Dedifferentiated amniotic fluid mesenchymal stem cell (primary cell): Measurements from ENCODE around the gene STAT1.
A peak's percentile ranks its signal among the peaks of the same experiment; 100 is the strongest.

Source experiments
- DNase-seq: peaks from one replicate; pipeline ENCODE4 v3.0.0-alpha.2; 2016; ENCODE audit errors: extremely low spot score

The STAT1 gene

DNA sequence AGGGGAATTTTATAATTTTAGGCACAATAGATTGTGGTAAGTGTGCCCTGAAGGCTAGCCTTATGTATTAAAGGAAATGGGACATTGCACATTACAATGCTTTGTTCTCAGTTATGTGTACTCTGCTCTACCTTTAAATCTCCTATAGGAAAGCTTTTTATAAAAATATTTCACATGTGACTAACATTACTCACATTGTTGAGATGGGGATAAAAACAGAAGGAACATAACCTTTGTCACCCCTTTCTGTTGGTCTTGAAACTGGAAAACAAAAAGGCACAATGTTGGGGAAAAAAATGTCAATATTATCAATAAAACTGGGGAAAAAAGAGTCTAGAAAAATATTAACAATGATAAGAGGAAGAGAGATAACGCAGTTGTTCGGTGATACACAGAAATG is 17.3 kb upstream of the STAT1 start:
- no peak for DNase-seq

GRCh38 chr2:191030521-191031154 is 16.7 kb upstream of the STAT1 start:
- no peak for DNase-seq

- no peak for DNase-seq
Observed at GRCh38 chr2:191029280-191029950, 15.4 kb upstream of the STAT1 start.

DNA sequence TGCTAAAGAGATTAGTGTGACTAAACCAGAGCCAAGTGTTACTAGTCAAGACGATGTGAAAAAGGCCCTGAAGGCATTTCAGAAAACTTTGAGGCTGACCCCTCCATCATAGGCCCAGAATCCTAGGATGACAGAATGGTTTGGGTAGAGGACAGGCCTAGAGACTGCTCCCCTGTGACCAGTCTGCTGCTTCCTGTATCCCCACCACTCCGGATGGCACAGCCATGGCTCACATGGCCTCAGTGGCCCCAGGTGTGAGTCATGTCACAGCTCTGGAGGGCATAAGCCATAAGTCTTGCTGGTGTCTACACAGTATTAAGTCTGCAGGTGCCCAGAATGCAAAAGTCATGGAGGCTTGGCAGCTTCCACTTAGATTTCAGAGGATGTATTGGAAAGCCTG is 12.4 kb upstream of the STAT1 start:
- DNase-seq: no peak

DNA sequence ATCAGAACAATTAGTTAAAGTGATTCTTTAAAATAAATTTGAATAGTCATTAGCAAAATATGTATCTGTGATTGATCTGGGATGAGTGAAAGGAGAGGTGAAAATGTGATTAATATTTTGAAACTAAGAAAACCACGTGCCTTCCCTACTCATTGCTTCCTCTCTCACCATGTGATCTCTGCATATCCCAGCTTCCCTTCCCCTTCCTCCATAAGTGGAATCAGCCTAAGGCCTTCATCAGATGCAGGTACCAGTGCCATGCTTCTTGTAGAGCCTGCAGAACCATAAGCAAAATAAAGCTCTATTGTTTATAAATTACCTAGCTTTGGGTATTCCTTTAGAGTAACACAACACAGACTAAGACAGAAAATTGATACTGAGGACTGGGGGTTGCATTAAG is 11.2 kb upstream of the STAT1 start:
- DNase-seq: no peak

- no peak for DNase-seq
Observed at GRCh38 chr2:191023235-191023679, 9.3 kb upstream of the STAT1 start.

DNA sequence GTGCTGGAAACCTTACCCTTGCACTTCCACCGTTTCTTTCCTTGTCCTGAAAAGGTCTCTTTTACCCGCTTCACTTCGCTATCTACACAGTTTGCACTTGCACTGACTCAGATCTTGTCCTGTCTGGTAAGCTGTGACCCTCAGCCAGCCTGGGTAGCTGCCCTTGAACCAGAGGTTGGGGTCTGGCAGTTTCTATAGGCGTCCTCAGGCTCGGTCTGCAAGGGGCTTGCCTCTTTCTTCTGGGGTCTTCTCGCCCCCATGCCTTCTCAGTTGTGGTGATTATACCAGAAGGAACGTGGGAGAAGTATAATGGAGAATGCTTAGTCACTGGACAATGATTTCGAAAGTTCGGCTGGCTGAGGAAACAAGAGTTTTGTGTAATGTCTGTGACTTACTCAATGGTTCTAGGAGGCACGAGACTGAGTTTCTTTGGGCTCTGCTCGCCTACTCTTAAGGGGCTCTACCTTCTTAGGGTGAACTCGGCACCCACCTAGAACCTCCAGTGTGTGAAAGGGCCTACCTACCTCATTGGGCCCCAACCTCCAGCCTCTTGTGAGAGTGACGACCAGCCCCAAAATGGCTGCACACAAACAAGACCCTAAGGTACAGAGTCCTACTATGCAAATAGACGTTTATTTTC is 6.9 kb upstream of the STAT1 start:
- peak; percentile 72 for DNase-seq

- DNase-seq: peak; percentile 96
Observed at GRCh38 chr2:191020221-191020741, 6.3 kb upstream of the STAT1 start.

- no peak for DNase-seq
Observed at GRCh38 chr2:191019376-191019775, 5.4 kb upstream of the STAT1 start.

DNA sequence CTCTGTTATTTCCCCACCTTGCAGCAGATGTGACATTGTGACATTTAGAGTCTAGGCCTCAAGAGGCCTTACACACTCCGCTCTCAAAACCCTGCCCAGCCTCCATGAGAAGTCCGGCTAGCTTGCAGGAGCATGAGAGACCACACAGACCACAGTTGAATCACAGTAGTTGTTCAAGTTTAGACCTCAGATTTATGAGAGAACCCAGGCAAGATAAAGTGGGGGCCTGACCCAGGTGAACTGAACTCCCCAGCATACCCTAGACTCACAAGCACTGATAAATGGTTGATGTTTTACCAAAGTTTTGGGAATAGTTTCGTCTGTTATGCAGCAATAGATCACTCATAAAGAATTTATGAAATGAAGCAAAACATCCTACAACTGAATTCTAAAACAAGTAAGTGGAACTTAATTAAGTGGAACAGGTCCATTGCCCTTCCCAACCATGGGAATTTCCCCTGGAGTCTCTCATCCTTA is 4.7 kb upstream of the STAT1 start:
- DNase-seq: no peak

DNA sequence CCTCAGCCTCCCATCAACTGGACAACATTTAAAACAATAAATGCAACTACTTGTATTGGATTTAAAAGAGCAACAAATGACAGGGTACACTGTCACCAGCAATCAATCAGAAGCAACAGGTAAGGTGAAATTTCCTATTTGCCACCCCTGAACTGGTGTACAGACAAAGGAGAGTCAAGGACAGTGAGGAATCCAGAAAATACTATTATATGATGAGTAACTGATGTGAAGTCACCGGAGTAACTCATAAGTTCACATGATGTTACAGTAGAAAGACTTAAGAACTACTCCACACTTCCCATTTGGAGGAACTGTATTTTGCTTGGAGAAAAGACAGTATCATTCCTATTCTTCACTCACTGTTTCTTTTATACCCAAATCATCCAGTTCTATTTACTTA is 4.1 kb upstream of the STAT1 start:
- DNase-seq: no peak

DNA sequence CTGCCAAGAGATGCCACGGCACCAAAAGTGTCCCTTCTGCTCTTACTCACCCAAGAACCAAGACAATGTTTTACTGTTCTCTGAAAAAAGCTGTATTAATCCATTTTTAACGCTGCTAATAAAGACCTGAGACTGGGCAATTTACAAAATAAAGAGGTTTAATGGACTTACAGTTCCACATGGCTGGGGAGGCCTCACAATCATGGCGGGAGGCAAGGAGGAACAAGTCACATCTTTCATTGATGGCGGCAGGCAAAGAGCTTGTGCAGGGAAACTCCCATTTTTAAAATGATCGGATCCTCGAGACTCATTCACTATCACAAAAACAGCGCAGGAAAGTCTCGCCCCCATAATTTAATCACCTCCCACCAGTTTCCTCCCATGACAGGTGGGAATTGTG is 1.9 kb upstream of the STAT1 start:
- no peak for DNase-seq

DNA sequence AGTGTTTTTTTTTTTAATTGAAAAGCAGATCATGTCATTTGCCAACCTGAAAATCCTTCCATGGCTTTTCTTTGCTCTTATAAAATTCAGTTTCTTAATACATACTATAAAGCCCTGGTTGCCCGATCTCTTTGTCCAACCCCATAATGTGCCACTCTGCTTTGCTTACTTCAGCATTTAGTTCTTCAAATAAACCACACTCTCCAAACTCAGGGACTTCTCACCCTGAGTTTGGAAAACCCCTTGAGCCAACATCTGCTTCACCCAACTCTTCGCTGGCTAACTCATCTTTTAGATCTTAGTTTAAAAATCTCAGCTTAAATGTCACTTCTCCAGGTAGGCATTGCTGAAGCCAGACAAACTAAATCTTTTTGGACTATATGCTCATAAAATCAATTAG is 1.3 kb upstream of the STAT1 start:
- no peak for DNase-seq

- no peak for DNase-seq
Observed at GRCh38 chr2:191014653-191015020, 666 bp upstream of the STAT1 start.

- DNase-seq: no peak
Observed at GRCh38 chr2:191013682-191013931, 364 bp downstream of the STAT1 start.

GRCh38 chr2:191012845-191013681 is 908 bp downstream of the STAT1 start:
- no peak for DNase-seq

DNA sequence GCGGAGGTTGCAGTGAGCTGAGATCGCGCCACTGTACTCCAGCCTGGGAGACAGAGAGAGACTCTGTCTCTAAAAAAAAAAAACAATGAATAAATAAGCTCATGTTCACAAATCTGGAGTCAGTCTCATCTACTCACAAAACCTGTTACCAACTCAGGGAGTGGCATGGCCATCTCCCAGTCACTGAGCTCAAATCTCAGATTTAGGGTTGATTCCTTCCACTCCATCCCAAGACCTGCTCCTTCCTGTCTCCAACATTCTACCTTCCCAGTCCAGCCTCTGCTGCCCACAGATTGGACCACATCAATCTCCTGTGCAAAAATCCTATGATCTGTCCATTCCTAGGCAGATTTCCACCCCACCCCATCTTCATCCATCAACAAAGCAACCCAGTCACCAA is 1.6 kb downstream of the STAT1 start:
- DNase-seq: no peak

DNA sequence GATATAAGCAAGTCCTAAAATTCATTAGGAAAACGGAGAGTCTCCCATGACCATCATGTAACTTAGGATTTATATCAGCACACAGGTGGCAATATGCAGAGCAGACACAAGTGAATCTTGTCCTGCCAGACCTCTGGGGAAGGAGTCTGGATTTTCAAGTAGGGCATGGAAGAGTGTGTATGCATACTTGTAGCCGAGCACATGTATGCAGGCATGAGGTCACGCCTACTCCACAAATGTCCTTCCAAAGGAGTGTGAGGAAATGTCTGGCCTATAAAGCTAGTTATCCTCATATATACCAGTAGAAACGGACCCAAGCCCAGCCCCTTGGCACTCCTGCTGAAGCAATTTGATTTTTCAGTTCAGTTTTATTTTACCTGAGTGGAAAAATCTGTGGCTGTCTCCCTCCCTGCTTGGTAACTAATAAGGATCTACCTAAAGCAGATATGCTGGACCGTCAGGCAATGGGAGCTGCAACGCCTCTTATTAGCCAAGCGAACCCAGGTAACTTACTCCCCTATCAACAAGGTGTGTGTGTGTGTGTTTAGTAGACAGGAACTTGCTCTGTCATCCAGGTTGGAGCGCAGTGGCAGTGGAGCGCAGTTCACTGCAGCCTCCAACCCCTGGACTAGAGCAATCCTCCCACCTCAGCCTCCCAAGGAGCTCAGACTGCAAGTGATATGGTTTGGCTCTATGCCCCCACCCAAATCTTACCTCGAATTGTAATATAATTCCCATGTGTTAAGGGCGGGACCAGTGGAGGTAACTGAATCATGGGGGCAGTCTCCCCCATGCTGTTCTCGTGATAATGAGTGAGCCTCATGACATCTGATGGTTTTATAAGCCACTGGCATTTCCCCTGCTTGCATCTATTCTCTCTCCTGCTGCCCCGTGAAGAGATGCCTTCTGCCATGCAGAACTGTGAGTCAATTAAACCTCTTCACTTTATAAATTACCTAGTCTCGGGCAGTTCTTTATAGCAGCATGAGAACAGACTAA is 2.8 kb downstream of the STAT1 start:
- DNase-seq: no peak

DNA sequence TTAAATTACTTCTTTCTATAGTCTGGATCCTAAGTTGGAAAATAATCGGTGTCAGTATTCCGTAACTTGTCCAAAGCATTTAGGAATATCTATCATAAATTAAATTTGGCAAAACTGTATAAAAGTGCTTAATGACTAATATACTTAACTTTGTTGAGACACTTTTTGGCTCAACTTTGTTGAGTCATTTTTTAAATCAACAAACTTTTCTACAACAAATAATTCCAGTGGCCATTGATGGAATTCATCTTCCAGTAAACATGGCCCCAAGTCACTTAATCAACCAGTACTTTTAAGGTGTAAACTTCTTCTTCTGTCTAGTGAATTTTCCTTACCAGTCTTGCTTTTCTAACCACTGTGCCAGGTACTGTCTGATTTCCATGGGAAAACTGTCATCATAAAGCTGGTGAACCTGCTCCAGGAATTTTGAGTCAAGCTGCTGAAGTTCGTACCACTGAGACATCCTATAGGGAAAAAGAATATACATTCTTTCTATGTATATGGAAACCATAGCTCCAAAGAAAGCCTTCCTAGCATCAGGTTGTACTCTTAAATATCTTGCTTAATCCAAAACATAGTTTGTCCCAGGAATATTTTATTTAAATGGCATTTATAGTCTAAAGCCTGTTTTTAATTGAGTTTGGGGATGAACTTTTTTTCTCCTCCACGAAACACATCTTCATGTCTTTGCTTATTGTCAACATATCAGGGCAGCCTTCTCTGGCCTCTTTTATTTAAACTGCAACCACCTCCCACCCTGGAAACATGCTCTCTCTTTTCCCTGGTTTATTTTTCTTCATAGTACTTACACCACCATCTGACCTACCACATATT is 4.2 kb downstream of the STAT1 start:
- DNase-seq: no peak

DNA sequence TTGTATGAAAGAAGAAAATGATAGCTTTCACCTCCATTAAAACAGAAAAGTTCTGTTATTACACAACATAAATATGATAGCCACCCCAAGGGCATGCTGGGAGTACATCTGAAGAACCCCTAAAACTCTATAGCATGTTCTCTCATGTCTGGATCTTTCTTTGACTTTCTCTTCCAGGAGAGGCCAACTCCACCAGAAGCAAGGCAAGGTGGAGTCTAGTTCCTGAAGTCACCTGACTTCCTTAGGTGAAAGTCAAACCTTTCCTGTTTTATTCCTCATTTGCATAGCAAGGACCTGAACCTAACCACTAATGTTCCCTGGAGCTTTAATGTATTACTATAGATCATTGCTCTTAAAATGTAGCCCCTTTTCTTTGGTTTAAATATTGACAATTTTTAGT is 5.7 kb downstream of the STAT1 start:
- DNase-seq: no peak
